CD14-positive monocyte (primary cell): ENCODE measurements around the gene ST3GAL3. TPM values are rescaled to one million over a fixed set of nuclear protein-coding genes. Genes with fewer than 3 reads are reported as not detected.

Source experiments
- DNase-seq, 3 donors: peaks; one replicate each; pipeline ENCODE4 v3.0.0-alpha.2; 2011 to 2022
- H2AFZ ChIP-seq: 2 replicates; pipeline ENCODE4 v1.6.0; 2012; ENCODE audit warnings: mild to moderate bottlenecking, low read depth, low read length, inconsistent platforms; ENCODE audit not compliant: insufficient read depth, poor library complexity, severe bottlenecking
- H3K27ac ChIP-seq, 2 donors: 1 replicate in 1 of 2; 2 replicates in 1 of 2; pipeline ENCODE4 v1.5.1; 2012 to 2013; ENCODE audit warnings: low read length in 2 of 2, control low read depth in 1 of 2, inconsistent platforms in 1 of 2, low read depth in 1 of 2, mild to moderate bottlenecking in 1 of 2
- H3K27me3 ChIP-seq, 2 donors: one replicate each; pipeline versions ENCODE4 v1.6.0 to v1.6.1; 2011 to 2013; ENCODE audit warnings: low read length in 2 of 2; ENCODE audit not compliant: control insufficient read depth in 2 of 2, insufficient read depth in 2 of 2
- H3K36me3 ChIP-seq, 2 donors: replicated peaks in 1 of 2; 1 replicate in 1 of 2; 2 replicates in 1 of 2; pipeline versions ENCODE4 v1.5.1 to v1.6.1; 2012 to 2013; ENCODE audit warnings: low read length in 2 of 2, control low read depth in 1 of 2, inconsistent platforms in 1 of 2, mild to moderate bottlenecking in 1 of 2; ENCODE audit not compliant: insufficient read depth in 2 of 2, control insufficient read depth in 1 of 2
- H3K4me1 ChIP-seq, 2 donors: 1 replicate in 1 of 2; 2 replicates in 1 of 2; pipeline versions ENCODE4 v1.5.1 to v1.6.1; 2012 to 2013; ENCODE audit warnings: low read length in 2 of 2, control low read depth in 1 of 2, inconsistent platforms in 1 of 2, mild to moderate bottlenecking in 1 of 2, moderate library complexity in 1 of 2; ENCODE audit not compliant: insufficient read depth in 2 of 2, control insufficient read depth in 1 of 2
- H3K4me2 ChIP-seq: replicated peaks from 2 replicates; pipeline ENCODE3; 2012; ENCODE audit warnings: low read length, moderate library complexity, mild to moderate bottlenecking; ENCODE audit not compliant: poor library complexity, severe bottlenecking; ENCODE audit errors: extremely low read depth
- H3K4me3 ChIP-seq, 3 experiments: fragments of 200-600 bp in 1 of 3; sonication (generic) in 1 of 3; replicated peaks in 1 of 3; 1 replicate in 2 of 3; 2 replicates in 1 of 3; pipeline ENCODE4 v1.5.1; 2011 to 2013; ENCODE audit warnings: low read length in 3 of 3, mild to moderate bottlenecking in 3 of 3, control low read depth in 2 of 3, low read depth in 2 of 3, inconsistent platforms in 1 of 3, moderate library complexity in 1 of 3
- H3K79me2 ChIP-seq: 2 replicates; pipeline ENCODE4 v1.6.0; 2012; ENCODE audit warnings: mild to moderate bottlenecking, control low read depth, inconsistent platforms, low read length, moderate library complexity; ENCODE audit not compliant: insufficient read depth
- H3K9ac ChIP-seq: 2 replicates; pipeline ENCODE4 v1.6.0; 2017; ENCODE audit warnings: low read length, mild to moderate bottlenecking; ENCODE audit not compliant: insufficient read depth, poor library complexity, severe bottlenecking
- H3K9me3 ChIP-seq, 2 donors: replicated peaks in 1 of 2; 1 replicate in 1 of 2; 2 replicates in 1 of 2; pipeline versions ENCODE4 v1.5.1 to v1.6.1; 2012 to 2013; ENCODE audit warnings: low read length in 2 of 2, control low read depth in 1 of 2; ENCODE audit not compliant: control insufficient read depth in 1 of 2, insufficient read depth in 1 of 2
- H4K20me1 ChIP-seq: 2 replicates; pipeline ENCODE4 v1.6.0; 2012; ENCODE audit warnings: mild to moderate bottlenecking, low read length, control low read depth, moderate library complexity; ENCODE audit not compliant: insufficient read depth
- H3K27ac Mint-ChIP-seq, 7 donors: one replicate each; pipeline ENCODE4 v1.8.0; 2020; ENCODE audit warnings: mild to moderate bottlenecking in 7 of 7, mixed read lengths in 7 of 7, moderate library complexity in 6 of 7, inconsistent platforms in 2 of 7
- H3K27me3 Mint-ChIP-seq, 3 donors: one replicate each; pipeline ENCODE4 v1.8.0; 2021 to 2022; ENCODE audit warnings: low read depth in 3 of 3, mild to moderate bottlenecking in 3 of 3, mixed read lengths in 3 of 3, moderate library complexity in 3 of 3, inconsistent platforms in 1 of 3
- H3K36me3 Mint-ChIP-seq, 2 donors: one replicate each; pipeline ENCODE4 v1.8.0; 2020; ENCODE audit warnings: mixed read lengths in 2 of 2, inconsistent platforms in 1 of 2, mild to moderate bottlenecking in 1 of 2
- H3K4me1 Mint-ChIP-seq: one replicate; pipeline ENCODE4 v1.8.0; 2020; ENCODE audit warnings: mild to moderate bottlenecking, mixed read lengths
- H3K4me3 Mint-ChIP-seq, 2 donors: one replicate each; pipeline ENCODE4 v1.8.0; 2020; ENCODE audit warnings: mild to moderate bottlenecking in 2 of 2, mixed read lengths in 2 of 2, moderate library complexity in 1 of 2
- H3K9me3 Mint-ChIP-seq, 7 donors: one replicate each; pipeline ENCODE4 v1.8.0; 2020 to 2022; ENCODE audit warnings: mixed read lengths in 7 of 7, mild to moderate bottlenecking in 6 of 7, moderate library complexity in 6 of 7, inconsistent platforms in 2 of 7
- WGBS: methylation state at CpG from one replicate; pipeline ENCODE4 v1.1.5; 2013; ENCODE audit warnings: missing lambda C conversion rate; ENCODE audit not compliant: insufficient coverage; 5-methylcytosine and 5-hydroxymethylcytosine counted together
- intact Hi-C, 2 donors: fragments of 100-400 bp; cut with micrococcal nuclease; formaldehyde crosslinking; loops; one replicate each; pipeline versions ENCODE4 v1.15.0 to v1.15.1; 2023
- polyA plus RNA-seq, 3 donors: library from polyadenylated mRNA; depleted of rRNA in 1 of 3; unstranded in 2 of 3; stranded (reverse) in 1 of 3; fragments of 300-500 nt in 2 of 3; fragments of >200 nt in 1 of 3; fragmentation: Illumina TruSeq in 2 of 3; gene quantifications; 1 replicate in 2 of 3; 2 replicates in 1 of 3; pipeline ENCODE4 v1.2.3, GENCODE V29; 2012 to 2021
- TF ChIP-seq, protein P1 (sequence below): fragments of 200-600 bp; IDR thresholded peaks from one replicate; pipeline ENCODE4 v1.8.0; 2022; ENCODE audit warnings: antibody characterized with exemption, mild to moderate bottlenecking

The ST3GAL3 gene
- polyA plus RNA-seq, 3 donors = 1.6 to 4.5 (median 2.1) TPM

DNA sequence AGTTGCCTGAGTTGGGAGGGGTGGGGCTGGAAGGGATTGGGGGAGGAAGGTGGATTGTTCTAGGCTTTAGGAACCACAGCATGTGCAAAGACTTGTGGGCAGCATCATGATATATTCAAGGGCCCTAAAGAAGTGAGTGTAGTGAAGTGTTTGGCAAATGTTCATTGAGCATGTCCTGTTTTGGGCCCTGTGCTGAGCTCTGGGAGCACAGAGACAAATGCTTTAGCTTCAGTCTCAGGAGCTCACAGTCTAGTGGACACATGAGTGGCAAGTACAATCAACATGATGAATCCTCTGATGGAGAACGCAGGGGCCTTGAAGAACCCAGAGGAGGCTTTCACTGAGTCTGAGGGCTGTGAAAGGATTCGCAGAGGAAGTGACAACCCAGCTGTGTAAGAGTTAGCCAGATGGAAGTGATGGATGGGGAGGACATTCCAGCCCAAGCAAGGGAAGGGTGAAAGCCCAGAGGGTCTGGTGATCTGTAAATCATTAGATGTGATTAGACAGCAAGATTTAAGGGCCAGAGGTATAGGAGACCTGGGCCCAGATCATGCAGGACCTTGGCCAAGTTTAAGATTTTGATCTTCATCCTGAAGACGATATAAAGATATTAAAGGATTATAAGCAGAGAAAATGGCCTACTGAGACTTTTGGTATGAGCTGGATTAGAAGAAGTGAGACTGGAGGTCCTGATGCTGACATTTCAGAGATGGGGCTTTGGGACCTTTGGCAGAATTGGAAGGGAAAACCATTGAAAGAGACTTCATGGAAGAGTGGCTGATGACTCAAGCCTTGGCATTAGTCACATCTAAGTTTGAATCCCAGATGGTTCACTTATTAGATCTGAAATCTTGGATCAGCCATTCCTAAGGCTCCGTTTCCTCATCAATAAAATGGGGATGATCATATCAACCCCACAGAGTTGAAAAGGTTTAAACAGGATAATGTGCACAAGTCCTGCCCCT lies 244.0 kb downstream of the ST3GAL3 start:
- Histone ChIP-seq H3K27ac (no peak overlapping the region), H3K4me3 (no peak overlapping the region), H3K4me1 (peaks cover 12 to 16% of the 10 kb centered on the region in 2 donors), H3K27me3 (no peaks in the 10 kb centered on the region), H3K36me3 (peaks cover 14 to 39% of the 10 kb centered on the region in 2 donors), H4K20me1 (peaks cover 4% of the 10 kb centered on the region), H3K4me2 (no peak overlapping the region), H3K9ac (no peak overlapping the region), H3K9me3 (no peaks in the 10 kb centered on the region), H2AFZ (no peak overlapping the region), H3K79me2 (peaks cover 23% of the 10 kb centered on the region)
- no peaks in the 10 kb centered on the region for H3K9me3 Mint-ChIP-seq
- peaks cover 14 to 33% of the 10 kb centered on the region in 2 donors for H3K36me3 Mint-ChIP-seq
- DNase-seq = no peak
- no peaks in the 10 kb centered on the region for H3K27me3 Mint-ChIP-seq
- no peak overlapping the region for H3K4me3 Mint-ChIP-seq
- intact Hi-C loops = no loop called here
- TF ChIP-seq, protein P1, sequence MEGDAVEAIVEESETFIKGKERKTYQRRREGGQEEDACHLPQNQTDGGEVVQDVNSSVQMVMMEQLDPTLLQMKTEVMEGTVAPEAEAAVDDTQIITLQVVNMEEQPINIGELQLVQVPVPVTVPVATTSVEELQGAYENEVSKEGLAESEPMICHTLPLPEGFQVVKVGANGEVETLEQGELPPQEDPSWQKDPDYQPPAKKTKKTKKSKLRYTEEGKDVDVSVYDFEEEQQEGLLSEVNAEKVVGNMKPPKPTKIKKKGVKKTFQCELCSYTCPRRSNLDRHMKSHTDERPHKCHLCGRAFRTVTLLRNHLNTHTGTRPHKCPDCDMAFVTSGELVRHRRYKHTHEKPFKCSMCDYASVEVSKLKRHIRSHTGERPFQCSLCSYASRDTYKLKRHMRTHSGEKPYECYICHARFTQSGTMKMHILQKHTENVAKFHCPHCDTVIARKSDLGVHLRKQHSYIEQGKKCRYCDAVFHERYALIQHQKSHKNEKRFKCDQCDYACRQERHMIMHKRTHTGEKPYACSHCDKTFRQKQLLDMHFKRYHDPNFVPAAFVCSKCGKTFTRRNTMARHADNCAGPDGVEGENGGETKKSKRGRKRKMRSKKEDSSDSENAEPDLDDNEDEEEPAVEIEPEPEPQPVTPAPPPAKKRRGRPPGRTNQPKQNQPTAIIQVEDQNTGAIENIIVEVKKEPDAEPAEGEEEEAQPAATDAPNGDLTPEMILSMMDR = no peak
- peaks cover 26% of the 10 kb centered on the region for H3K4me1 Mint-ChIP-seq
- H3K27ac Mint-ChIP-seq = peak overlapping the region in 2 of 7 donors; percentile 11 to 59
- WGBS = 96% methylated on average over 3 of the region's 4 CpGs

DNA sequence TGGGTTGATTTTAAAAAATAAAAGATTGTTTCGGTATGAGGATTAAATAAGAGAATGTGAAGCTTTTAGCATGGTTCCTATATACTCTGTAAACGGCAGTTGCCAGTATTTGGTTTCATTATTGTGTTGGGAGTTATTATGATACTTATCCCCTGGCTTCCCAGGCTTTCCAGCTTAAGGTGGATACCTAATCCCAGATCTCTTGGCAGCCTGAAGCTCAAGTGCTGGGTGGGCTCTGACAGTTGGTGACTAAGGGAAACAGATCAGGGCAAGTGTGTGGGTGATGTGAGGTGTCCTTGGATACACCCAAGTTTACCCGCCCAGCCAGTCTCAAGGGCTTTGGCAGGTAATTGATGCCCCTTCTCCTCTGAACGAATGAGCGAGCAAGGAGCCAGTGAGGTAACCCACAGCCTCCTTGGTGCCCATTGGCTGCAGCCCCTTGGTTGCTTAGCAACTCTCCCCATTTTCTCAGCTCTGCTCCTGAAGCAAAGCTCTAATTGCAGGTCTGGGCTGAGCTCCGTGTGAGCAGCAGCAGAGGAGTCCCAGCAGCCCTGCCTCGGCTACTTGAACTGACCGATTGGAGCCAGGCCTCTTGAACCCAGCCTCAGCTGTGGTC lies 245.5 kb downstream of the ST3GAL3 start:
- WGBS = 97% methylated on average over 4 of the region's 8 CpGs
- Histone ChIP-seq H3K36me3 (peaks cover 28 to 54% of the 10 kb centered on the region in 2 donors), H2AFZ (no peak overlapping the region), H3K79me2 (peaks cover 13% of the 10 kb centered on the region), H3K4me2 (no peak overlapping the region), H3K9me3 (no peaks in the 10 kb centered on the region), H4K20me1 (peaks cover 4% of the 10 kb centered on the region), H3K27ac (no peak overlapping the region), H3K27me3 (no peaks in the 10 kb centered on the region), H3K4me1 (peaks cover 4 to 5% of the 10 kb centered on the region in 2 donors), H3K9ac (no peak overlapping the region), H3K4me3 (no peak overlapping the region)
- no peak for DNase-seq
- TF ChIP-seq, protein P1 = no peak
- H3K9me3 Mint-ChIP-seq = no peaks in the 10 kb centered on the region
- peaks cover 17% of the 10 kb centered on the region for H3K4me1 Mint-ChIP-seq
- peaks cover 28 to 46% of the 10 kb centered on the region in 2 donors for H3K36me3 Mint-ChIP-seq
- no peak overlapping the region for H3K4me3 Mint-ChIP-seq
- intact Hi-C loops = no loop called here
- no peak overlapping the region for H3K27ac Mint-ChIP-seq
- H3K27me3 Mint-ChIP-seq = no peaks in the 10 kb centered on the region
